Colon (tissue), 2 donors: Measurements from ENCODE around the gene XPR1.

Experiments
- FAIRE-seq: peaks from 2 replicates; lab custom pipeline; 2012; peaks lifted over from hg19 to GRCh38; lab: Jason Lieb, UNC
- donor health status: control.
- donor health status: control.

Gene XPR1

DNA sequence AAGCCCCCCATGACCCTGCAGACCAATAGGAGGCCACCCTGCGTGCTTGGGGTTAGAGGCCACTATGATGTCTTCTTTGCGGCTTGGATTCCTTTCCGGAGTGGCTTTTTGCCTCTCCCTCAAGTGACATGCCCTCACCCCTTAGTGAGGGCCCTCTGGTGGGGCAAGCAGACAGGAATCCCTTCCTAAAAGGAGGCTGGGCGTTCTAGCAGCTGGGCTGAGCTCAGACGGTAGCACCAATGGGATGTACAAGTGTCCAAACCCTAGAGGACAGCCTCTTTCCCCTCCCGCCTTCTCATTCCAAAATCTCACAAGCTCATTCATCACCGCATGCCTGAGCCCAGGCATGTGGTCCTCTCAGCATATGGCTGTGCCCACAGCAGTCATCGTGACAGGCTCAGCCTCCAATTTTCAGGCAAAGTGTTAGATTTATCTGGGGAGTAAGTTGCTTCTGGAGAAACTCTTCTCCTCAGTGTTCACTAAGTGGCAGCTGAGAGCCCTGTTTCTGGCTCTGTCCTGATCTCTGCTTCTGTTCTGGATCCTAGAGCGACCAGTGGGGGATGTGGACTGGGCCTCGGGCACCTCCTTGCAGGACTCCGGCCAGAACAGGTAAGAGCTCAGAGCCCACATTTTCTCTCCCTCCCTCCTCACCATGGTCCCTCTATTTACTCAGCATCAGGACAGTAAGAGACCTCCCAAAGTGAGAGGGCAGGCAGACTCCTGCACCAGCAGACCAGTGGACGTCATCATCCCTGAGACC is 285.7 kb downstream of the XPR1 start:
- no peak for FAIRE-seq

DNA sequence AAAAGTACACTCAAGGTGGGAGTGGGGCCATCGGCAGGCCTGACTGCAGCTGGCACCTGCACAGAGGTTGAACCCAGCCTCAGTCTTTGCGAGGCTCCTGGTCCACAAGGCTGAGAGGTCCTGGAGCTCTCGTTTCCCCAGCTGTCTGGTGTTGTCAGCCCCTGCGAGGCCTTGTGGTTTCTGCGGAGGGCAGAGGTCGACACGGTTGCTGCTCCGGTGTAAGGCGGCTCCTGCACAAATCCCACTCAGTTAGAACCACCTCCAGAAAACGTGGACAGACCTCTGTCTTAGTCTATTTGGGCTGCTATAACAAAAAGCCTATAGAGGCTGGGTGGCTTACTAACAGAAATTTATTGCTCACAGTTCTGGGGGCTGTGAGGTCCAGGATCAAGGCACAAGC is 286.7 kb downstream of the XPR1 start:
- FAIRE-seq: no peak

DNA sequence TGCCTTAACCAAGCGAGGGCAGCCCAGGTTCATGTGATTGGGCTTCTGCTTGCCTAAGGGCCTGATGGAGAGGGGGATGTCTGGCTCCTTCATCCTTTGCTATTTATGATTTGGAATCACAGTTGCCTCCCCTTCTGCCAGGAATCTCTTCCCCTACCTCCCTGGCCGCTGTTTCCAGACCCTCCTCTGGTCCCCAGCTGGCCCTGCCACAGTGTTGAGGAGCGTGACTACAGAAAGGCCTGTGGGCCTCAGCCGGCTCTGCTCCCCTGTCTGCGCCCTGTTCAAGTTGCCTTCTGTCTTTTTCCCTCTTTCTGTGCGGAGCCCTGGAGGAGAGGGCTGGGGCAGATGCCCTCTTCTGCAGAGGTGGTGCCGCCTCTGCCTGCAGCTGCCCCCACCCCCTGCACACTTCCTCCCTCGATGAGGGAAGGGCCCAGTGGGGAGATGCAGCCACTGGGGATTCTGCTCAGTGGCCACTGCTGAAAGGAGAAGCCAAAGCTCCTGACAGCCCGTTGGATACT is 287.4 kb downstream of the XPR1 start:
- no peak for FAIRE-seq

- no peak for FAIRE-seq
Observed at GRCh38 chr1:180920193-180920592, 288.4 kb downstream of the XPR1 start.

- FAIRE-seq: no peak
Observed at GRCh38 chr1:180920702-180921101, 288.9 kb downstream of the XPR1 start.

DNA sequence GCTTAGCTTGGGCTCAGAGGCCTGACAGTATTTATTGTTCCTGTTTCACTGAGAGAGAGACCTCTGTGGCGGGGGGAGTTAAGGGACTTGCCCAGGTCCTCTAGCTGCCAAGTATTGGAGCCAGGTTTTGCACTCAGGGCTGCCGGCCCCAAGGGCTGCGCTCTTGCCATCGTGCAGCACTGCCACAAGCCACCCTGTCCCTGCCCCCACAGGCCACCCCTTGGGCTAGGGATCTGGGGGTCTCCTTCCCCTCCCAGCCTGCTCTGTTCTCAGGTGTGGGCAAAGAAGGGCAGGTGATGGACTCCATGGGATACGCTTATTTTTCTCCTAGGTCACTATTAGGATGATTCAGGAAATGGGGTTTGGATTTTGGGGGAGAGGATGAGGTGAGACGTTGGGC is 289.6 kb downstream of the XPR1 start:
- FAIRE-seq: no peak

DNA sequence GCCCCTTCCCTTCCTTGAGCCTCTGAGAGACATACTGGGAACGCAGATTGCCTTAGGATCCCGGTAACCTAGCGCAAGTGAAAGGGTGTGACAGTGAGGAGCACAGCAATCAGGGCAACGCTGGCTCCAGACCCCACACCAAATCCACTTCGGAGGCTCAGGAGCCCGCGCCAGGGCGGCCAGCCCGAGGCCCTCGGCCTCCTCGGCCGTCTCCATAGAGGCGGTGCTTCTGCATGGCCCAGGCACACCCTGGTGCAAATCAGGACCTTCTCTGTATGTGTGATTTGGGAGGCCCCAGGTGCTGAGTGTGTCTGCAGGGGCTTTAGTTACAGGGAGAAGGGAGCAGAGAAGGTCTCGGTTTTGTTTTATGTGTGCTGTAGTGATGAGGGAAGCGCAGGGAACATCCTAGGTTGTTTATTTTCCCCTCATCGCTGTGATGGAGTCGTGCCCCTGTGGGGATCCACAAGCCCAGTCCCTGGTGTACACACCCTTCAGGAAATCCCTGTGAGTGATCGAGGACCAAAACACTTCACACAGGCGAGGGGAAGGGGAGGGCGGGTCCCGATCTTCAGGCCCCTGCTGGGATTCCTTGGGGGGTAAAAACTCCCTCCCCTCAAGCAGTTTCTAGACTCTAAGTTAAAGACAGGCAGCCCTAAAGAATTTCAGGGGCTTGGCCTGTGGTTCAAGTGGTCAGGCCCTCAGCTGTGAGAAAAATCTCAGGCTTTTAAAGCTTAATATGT is 290.2 kb downstream of the XPR1 start:
- FAIRE-seq: no peak

DNA sequence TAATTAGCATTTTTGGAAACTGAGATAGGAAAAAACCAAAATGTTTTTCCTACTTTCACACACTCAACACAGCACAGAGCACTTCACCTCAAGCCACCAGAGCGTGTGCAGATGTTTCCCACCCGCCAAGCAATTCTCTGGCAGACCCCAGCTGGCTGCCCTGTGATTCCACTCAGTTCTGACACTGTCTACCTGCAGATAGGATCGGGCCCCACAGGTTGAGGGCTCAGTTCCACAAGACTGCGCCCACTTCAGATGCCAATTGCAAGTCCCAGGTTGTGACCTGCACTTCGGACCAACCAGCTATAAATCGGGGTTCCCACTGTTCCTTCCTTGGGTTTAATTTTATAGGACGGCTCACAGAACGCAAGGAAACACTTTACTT is 290.8 kb downstream of the XPR1 start:
- FAIRE-seq: no peak

- no peak for FAIRE-seq
Observed at GRCh38 chr1:180923021-180923841, 291.4 kb downstream of the XPR1 start.

DNA sequence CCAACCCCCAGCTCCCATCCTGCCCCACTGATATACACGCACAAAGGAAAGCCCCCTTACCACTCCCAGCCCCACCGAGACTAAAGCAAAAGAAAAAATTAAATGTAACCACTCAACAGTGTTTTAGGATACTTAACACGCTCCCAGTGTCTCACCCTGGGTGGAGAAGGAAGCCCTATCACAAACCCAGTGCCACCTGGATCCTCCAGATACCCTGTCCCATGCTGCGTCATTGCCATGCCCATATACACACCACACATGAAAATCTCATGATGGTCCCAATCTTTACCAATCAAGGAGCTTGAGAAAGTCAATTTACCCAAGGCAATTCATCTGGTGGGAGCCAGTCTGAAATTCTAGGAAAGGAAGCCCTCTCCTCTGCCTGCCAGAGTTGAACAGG is 292.1 kb downstream of the XPR1 start:
- no peak for FAIRE-seq

GRCh38 chr1:180924939-180925338 is 293.1 kb downstream of the XPR1 start:
- FAIRE-seq: no peak

DNA sequence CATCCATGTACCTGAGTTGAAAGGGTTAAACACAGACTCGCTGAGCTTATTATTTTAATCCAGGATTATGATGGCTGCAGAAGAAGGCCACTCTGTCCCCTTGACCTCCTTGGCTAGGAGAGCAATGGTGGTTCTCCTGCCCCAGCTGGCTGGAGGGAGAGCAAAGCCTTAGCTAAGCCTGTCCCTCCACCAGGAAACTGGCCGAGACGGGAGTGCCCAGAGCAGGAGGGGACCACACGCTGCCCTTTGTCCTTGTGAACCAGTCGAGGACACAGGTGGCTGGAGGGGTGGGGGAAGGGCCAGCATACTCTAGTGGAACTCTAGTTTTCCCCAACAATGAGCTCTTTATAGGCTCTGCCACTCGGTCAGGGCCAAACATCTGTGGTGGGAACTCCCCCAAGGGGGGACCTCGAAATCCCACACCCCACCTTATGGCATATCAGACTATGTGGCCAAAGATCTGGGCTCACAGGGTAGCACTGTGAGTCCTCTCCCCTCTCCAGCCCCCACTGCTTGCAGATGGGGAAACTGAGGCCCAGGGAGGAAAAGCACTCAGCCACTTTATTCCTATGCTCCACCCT is 293.7 kb downstream of the XPR1 start:
- no peak for FAIRE-seq

DNA sequence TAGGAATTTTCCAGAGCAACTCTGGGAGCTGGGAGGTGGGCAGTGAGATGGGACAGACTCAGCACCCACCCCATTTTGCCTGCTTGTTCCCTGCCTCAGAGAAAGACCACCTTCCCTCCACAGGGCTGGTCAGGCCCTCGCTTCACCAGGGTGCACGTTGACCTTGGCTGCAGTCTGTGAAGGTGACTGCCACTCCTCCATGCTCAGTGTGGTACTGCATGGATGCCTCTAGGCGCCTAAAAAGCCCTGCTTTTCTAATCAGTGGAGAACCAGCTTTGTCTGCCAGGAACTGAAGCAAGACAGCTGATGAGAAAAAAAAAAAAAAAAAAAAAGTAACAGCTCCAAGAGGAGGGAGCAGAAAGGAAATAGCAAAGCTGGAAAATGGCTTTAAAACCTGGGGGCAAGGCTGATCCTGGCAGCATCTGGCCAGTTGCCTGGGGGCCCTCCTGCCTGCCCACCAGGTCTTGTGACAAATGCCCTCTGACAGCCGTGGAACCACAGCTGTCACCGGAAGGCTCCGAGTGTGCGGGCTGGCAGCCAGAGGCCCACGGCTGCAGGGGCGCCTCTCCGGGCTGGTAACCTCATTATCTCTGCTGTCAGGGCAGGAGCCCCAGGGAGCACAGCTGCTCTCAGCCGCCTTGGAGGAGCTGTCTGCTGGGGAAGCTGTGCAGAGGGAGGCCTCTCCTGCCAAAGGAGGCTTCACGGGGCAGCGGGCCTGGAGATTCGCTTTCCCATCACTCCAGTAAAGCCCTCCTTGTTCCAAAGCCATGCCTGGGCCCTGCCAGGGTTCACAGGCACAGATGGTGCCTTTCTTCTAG is 294.6 kb downstream of the XPR1 start:
- FAIRE-seq: no peak

DNA sequence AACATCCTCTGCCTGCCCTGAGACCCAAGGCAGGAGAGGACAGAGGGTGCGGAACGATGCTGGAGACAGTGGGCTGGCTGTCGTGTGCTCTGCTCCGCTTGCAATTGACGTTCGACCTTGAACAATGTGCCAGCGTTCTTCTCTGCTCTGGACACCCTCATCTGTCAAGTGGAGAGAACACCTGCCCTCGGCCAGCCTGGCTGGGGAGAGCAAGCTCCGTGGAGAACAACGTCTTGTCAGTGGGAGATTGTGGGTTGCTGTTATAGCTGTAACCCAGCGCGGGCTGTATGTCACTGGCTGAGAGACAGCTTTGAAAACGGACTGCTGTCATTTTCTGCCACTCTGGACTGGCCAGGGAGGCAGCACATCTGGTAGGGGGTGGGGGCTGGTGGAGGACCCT is 295.5 kb downstream of the XPR1 start:
- FAIRE-seq: no peak

DNA sequence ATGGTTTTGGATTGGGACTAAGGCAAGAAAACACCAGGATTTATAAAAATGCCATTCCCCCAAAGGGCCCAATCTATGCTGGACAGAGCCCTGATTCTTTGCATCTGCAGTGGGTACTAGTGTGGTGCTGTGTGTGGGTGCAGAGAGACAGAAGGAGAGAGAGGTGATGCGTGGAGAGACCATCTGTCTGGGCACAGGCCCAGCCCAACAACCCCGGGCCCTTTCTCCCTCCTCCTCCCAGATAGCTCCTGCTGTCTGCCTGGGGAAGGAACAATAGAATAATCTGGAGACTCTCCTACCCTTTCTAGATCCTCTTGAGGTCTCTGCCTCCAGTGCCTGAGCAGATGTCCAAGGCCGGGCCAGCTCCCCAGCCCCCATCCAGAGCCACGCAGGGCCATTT is 296.0 kb downstream of the XPR1 start:
- no peak for FAIRE-seq

GRCh38 chr1:180928331-180929230 is 296.8 kb downstream of the XPR1 start:
- no peak for FAIRE-seq

- FAIRE-seq: no peak
Observed at GRCh38 chr1:180929389-180929788, 297.6 kb downstream of the XPR1 start.

- no peak for FAIRE-seq
Observed at GRCh38 chr1:180930687-180931086, 298.9 kb downstream of the XPR1 start.

DNA sequence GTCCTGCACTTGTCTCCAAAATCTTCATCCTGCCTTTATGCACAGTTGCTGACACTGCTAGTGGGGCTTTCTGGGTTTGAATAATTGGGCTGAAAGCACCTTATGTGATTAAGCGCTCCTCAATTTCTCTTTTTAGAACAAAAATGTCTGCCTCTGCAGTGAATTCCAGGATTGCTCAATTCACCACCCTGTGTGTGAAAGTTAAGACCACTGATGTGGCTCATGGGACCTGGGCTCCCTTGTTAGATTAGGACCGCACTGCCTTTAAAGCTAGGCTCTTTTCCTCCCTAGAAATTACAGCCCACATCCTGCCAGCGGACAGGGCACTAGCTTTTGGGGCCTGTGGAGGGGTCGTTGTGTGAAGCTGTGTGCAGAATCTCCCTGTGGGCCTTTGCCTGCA is 299.7 kb downstream of the XPR1 start:
- no peak for FAIRE-seq

- no peak for FAIRE-seq
Observed at GRCh38 chr1:180932378-180932777, 300.6 kb downstream of the XPR1 start.
